ENCODE data around the gene MRPL24. TPM values are rescaled to one million over a fixed set of nuclear protein-coding genes. Genes with fewer than 3 reads are reported as not detected.

The MRPL24 gene
- polyA plus RNA-seq, 4 donors = 57.7 to 102 (median 58.6) TPM

GRCh38 chr1:156692925-156693847 lies 47.7 kb downstream of the MRPL24 start:
- H3K4me3 ChIP-seq (ENCODE audit: low read depth in 1 of 3, low read length in 3 of 3) = no peak overlapping the region
- H3K27ac ChIP-seq (ENCODE audit: low read depth in 1 of 3, low read length in 2 of 3) = peak overlapping the region in 1 of 3 donors; percentile 56
- 35 to 41% (median 37%) methylated on average over 14 to 16 of the region's 16 CpGs for WGBS, 3 donors
- FAIRE-seq = no peak
- no peaks in the 10 kb centered on the region for H3K36me3 ChIP-seq (ENCODE audit: control insufficient read depth in 3 of 3, insufficient read depth in 2 of 3, low read depth in 1 of 3, low read length in 3 of 3)
- peak in 1 of 2 donors; percentile 87 for DNase-seq
- H3K9me3 ChIP-seq (ENCODE audit: control insufficient read depth in 2 of 2, insufficient read depth in 1 of 2, low read depth in 1 of 2, low read length in 1 of 2) = no peaks in the 10 kb centered on the region
- peaks cover 0 to 8% (median 3%) of the 10 kb centered on the region in 3 donors for H3K27me3 ChIP-seq (ENCODE audit: control insufficient read depth in 3 of 3, insufficient read depth in 3 of 3, low read length in 3 of 3)
- H3K4me1 ChIP-seq (ENCODE audit: control insufficient read depth in 3 of 3, insufficient read depth in 2 of 3, low read depth in 1 of 3, low read length in 2 of 3) = peaks cover 3 to 53% (median 4%) of the 10 kb centered on the region in 3 donors

- H3K27ac ChIP-seq (ENCODE audit: low read depth in 1 of 3, low read length in 2 of 3) = peak overlapping the region in 1 of 3 donors; percentile 56
- H3K27me3 ChIP-seq (ENCODE audit: control insufficient read depth in 3 of 3, insufficient read depth in 3 of 3, low read length in 3 of 3) = peaks cover 0 to 8% (median 3%) of the 10 kb centered on the region in 3 donors
- WGBS, 3 donors = 7 to 11% (median 8%) methylated on average over 12 to 13 of the region's 13 CpGs
- FAIRE-seq (no peak), DNase-seq (no peak)
- peaks cover 3 to 53% (median 4%) of the 10 kb centered on the region in 3 donors for H3K4me1 ChIP-seq (ENCODE audit: control insufficient read depth in 3 of 3, insufficient read depth in 2 of 3, low read depth in 1 of 3, low read length in 2 of 3)
- no peak overlapping the region for H3K4me3 ChIP-seq (ENCODE audit: low read depth in 1 of 3, low read length in 3 of 3)
- no peaks in the 10 kb centered on the region for H3K36me3 ChIP-seq (ENCODE audit: control insufficient read depth in 3 of 3, insufficient read depth in 2 of 3, low read depth in 1 of 3, low read length in 3 of 3)
- H3K9me3 ChIP-seq (ENCODE audit: control insufficient read depth in 2 of 2, insufficient read depth in 1 of 2, low read depth in 1 of 2, low read length in 1 of 2) = no peaks in the 10 kb centered on the region
Observed at GRCh38 chr1:156692441-156692924, 48.4 kb downstream of the MRPL24 start.

GRCh38 chr1:156691665-156692440 lies 49.0 kb downstream of the MRPL24 start:
- DNase-seq (peak in 1 of 2 donors; percentile 56), FAIRE-seq (no peak)
- Histone ChIP-seq H3K27ac (ENCODE audit: low read depth in 1 of 3, low read length in 2 of 3) (peak overlapping the region in 1 of 3 donors; percentile 56), H3K9me3 (ENCODE audit: control insufficient read depth in 2 of 2, insufficient read depth in 1 of 2, low read depth in 1 of 2, low read length in 1 of 2) (no peaks in the 10 kb centered on the region), H3K4me1 (ENCODE audit: control insufficient read depth in 3 of 3, insufficient read depth in 2 of 3, low read depth in 1 of 3, low read length in 2 of 3) (peaks cover 3 to 53% (median 4%) of the 10 kb centered on the region in 3 donors), H3K36me3 (ENCODE audit: control insufficient read depth in 3 of 3, insufficient read depth in 2 of 3, low read depth in 1 of 3, low read length in 3 of 3) (no peaks in the 10 kb centered on the region), H3K27me3 (ENCODE audit: control insufficient read depth in 3 of 3, insufficient read depth in 3 of 3, low read length in 3 of 3) (peaks cover 0 to 8% (median 3%) of the 10 kb centered on the region in 3 donors), H3K4me3 (ENCODE audit: low read depth in 1 of 3, low read length in 3 of 3) (no peak overlapping the region)
- 17 to 26% (median 22%) methylated on average over 20 of the region's 20 CpGs for WGBS, 3 donors

GRCh38 chr1:156691191-156691590 lies 49.7 kb downstream of the MRPL24 start:
- Histone ChIP-seq H3K36me3 (ENCODE audit: control insufficient read depth in 3 of 3, insufficient read depth in 2 of 3, low read depth in 1 of 3, low read length in 3 of 3) (no peaks in the 10 kb centered on the region), H3K27ac (ENCODE audit: low read depth in 1 of 3, low read length in 2 of 3) (peak overlapping the region in 1 of 3 donors; percentile 32), H3K4me3 (ENCODE audit: low read depth in 1 of 3, low read length in 3 of 3) (no peak overlapping the region), H3K4me1 (ENCODE audit: control insufficient read depth in 3 of 3, insufficient read depth in 2 of 3, low read depth in 1 of 3, low read length in 2 of 3) (peaks cover 3 to 53% (median 4%) of the 10 kb centered on the region in 3 donors), H3K9me3 (ENCODE audit: control insufficient read depth in 2 of 2, insufficient read depth in 1 of 2, low read depth in 1 of 2, low read length in 1 of 2) (no peaks in the 10 kb centered on the region), H3K27me3 (ENCODE audit: control insufficient read depth in 3 of 3, insufficient read depth in 3 of 3, low read length in 3 of 3) (peaks cover 0 to 8% (median 3%) of the 10 kb centered on the region in 3 donors)
- DNase-seq (no peak), FAIRE-seq (no peak)
- WGBS, 3 donors = 61 to 67% (median 65%) methylated on average over 10 of the region's 10 CpGs

- Histone ChIP-seq H3K4me3 (ENCODE audit: low read depth in 1 of 3, low read length in 3 of 3) (no peak overlapping the region), H3K4me1 (ENCODE audit: control insufficient read depth in 3 of 3, insufficient read depth in 2 of 3, low read depth in 1 of 3, low read length in 2 of 3) (peaks cover 3 to 53% (median 4%) of the 10 kb centered on the region in 3 donors), H3K9me3 (ENCODE audit: control insufficient read depth in 2 of 2, insufficient read depth in 1 of 2, low read depth in 1 of 2, low read length in 1 of 2) (no peaks in the 10 kb centered on the region), H3K27ac (ENCODE audit: low read depth in 1 of 3, low read length in 2 of 3) (no peak overlapping the region), H3K27me3 (ENCODE audit: control insufficient read depth in 3 of 3, insufficient read depth in 3 of 3, low read length in 3 of 3) (peaks cover 0 to 8% (median 3%) of the 10 kb centered on the region in 3 donors), H3K36me3 (ENCODE audit: control insufficient read depth in 3 of 3, insufficient read depth in 2 of 3, low read depth in 1 of 3, low read length in 3 of 3) (no peaks in the 10 kb centered on the region)
- no peak for FAIRE-seq
- 61 to 80% (median 73%) methylated on average over 8 of the region's 8 CpGs for WGBS, 3 donors
- DNase-seq = no peak
Observed at GRCh38 chr1:156690675-156691036, 50.2 kb downstream of the MRPL24 start.

- Histone ChIP-seq H3K9me3 (ENCODE audit: control insufficient read depth in 2 of 2, insufficient read depth in 1 of 2, low read depth in 1 of 2, low read length in 1 of 2) (no peaks in the 10 kb centered on the region), H3K4me3 (ENCODE audit: low read depth in 1 of 3, low read length in 3 of 3) (no peak overlapping the region), H3K4me1 (ENCODE audit: control insufficient read depth in 3 of 3, insufficient read depth in 2 of 3, low read depth in 1 of 3, low read length in 2 of 3) (peaks cover 3 to 53% (median 4%) of the 10 kb centered on the region in 3 donors), H3K27me3 (ENCODE audit: control insufficient read depth in 3 of 3, insufficient read depth in 3 of 3, low read length in 3 of 3) (peaks cover 0 to 8% (median 3%) of the 10 kb centered on the region in 3 donors), H3K27ac (ENCODE audit: low read depth in 1 of 3, low read length in 2 of 3) (no peak overlapping the region), H3K36me3 (ENCODE audit: control insufficient read depth in 3 of 3, insufficient read depth in 2 of 3, low read depth in 1 of 3, low read length in 3 of 3) (no peaks in the 10 kb centered on the region)
- no peak for FAIRE-seq
- no peak for DNase-seq
- WGBS, 3 donors = 27 to 34% (median 27%) methylated on average over 10 of the region's 10 CpGs
Observed at GRCh38 chr1:156689953-156690674, 50.8 kb downstream of the MRPL24 start.

- Histone ChIP-seq H3K9me3 (ENCODE audit: control insufficient read depth in 2 of 2, insufficient read depth in 1 of 2, low read depth in 1 of 2, low read length in 1 of 2) (no peaks in the 10 kb centered on the region), H3K4me3 (ENCODE audit: low read depth in 1 of 3, low read length in 3 of 3) (no peak overlapping the region), H3K36me3 (ENCODE audit: control insufficient read depth in 3 of 3, insufficient read depth in 2 of 3, low read depth in 1 of 3, low read length in 3 of 3) (no peaks in the 10 kb centered on the region), H3K4me1 (ENCODE audit: control insufficient read depth in 3 of 3, insufficient read depth in 2 of 3, low read depth in 1 of 3, low read length in 2 of 3) (peaks cover 3 to 50% (median 4%) of the 10 kb centered on the region in 3 donors), H3K27ac (ENCODE audit: low read depth in 1 of 3, low read length in 2 of 3) (no peak overlapping the region), H3K27me3 (ENCODE audit: control insufficient read depth in 3 of 3, insufficient read depth in 3 of 3, low read length in 3 of 3) (peaks cover 0 to 8% (median 5%) of the 10 kb centered on the region in 3 donors)
- WGBS, 3 donors = 0 to 1% (median 1%) methylated on average over 23 of the region's 23 CpGs
- peak; percentile 72 to 92 for DNase-seq
- no peak for FAIRE-seq
Observed at GRCh38 chr1:156689035-156689952, 51.6 kb downstream of the MRPL24 start.
